Ishikawa (cell line): ENCODE measurements around the gene TEAD4.

Experiments used
- CEBPB ChIP-seq: IDR thresholded peaks from 2 replicates; pipeline ENCODE4 v1.6.1; 2012
- CREB1 ChIP-seq: IDR thresholded peaks from 2 replicates; pipeline ENCODE4 v1.6.1; 2012; ENCODE audit warnings: low read depth
- EGR1 ChIP-seq: IDR thresholded peaks from 2 replicates; pipeline ENCODE4 v1.6.1; 2012
- EP300 ChIP-seq: IDR thresholded peaks from 2 replicates; pipeline ENCODE4 v1.6.1; 2012; ENCODE audit warnings: borderline replicate concordance
- FOXM1 ChIP-seq: IDR thresholded peaks from 2 replicates; pipeline ENCODE4 v1.6.1; 2012; ENCODE audit warnings: low read depth, borderline replicate concordance
- NFIC ChIP-seq: IDR thresholded peaks from 2 replicates; pipeline ENCODE4 v1.6.1; 2012
- RAD21 ChIP-seq: IDR thresholded peaks from 2 replicates; pipeline ENCODE4 v1.6.1; 2012; ENCODE audit warnings: low read depth
- TAF1 ChIP-seq: IDR thresholded peaks from 2 replicates; pipeline ENCODE4 v1.6.1; 2012; ENCODE audit warnings: low read depth, mild to moderate bottlenecking
- TCF12 ChIP-seq: IDR thresholded peaks from 2 replicates; pipeline ENCODE4 v1.6.1; 2012; ENCODE audit warnings: low read depth
- TEAD4 ChIP-seq: IDR thresholded peaks from 2 replicates; pipeline ENCODE4 v1.6.1; 2012
- YY1 ChIP-seq: IDR thresholded peaks from 2 replicates; pipeline ENCODE4 v1.6.1; 2012; ENCODE audit warnings: low read depth
- ZBTB7A ChIP-seq: IDR thresholded peaks from 2 replicates; pipeline ENCODE4 v1.6.1; 2012; ENCODE audit warnings: low read depth
- TF ChIP-seq, protein P1 (sequence below): IDR thresholded peaks from 2 replicates; pipeline ENCODE4 v1.6.1; 2012; ENCODE audit warnings: low read depth, mild to moderate bottlenecking
- TF ChIP-seq, protein P2 (sequence below): IDR thresholded peaks from 2 replicates; pipeline ENCODE4 v1.6.1; 2012
- TF ChIP-seq, protein P3 (sequence below): IDR thresholded peaks from 2 replicates; pipeline ENCODE4 v1.6.1; 2012

The TEAD4 gene

DNA sequence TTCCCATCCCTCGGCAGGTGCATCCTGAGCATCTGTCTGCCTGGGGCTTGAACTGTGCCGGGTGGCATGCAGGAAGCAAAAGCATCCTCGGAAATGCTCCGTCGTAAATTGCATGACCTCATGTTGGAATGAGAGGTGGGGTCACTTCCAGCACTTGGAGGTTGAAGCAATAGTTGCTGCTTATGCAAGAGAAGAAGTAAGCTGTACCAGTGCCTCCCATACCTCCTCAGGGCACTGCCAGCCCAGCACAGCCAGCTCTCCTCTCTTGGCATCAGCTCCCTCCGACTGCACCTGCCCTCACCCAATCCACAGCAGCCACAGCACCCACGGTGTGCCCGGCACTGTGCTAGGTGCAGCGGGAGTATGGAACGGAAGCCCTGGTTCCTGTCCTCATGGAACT lies 11.5 kb downstream of the TEAD4 start:
- TF ChIP-seq ZBTB7A (no peak), CEBPB (no peak), CREB1 (no peak), EGR1 (no peak), TCF12 (no peak), TAF1 (no peak), RAD21 (no peak), NFIC (no peak)
- TF ChIP-seq, protein P1, sequence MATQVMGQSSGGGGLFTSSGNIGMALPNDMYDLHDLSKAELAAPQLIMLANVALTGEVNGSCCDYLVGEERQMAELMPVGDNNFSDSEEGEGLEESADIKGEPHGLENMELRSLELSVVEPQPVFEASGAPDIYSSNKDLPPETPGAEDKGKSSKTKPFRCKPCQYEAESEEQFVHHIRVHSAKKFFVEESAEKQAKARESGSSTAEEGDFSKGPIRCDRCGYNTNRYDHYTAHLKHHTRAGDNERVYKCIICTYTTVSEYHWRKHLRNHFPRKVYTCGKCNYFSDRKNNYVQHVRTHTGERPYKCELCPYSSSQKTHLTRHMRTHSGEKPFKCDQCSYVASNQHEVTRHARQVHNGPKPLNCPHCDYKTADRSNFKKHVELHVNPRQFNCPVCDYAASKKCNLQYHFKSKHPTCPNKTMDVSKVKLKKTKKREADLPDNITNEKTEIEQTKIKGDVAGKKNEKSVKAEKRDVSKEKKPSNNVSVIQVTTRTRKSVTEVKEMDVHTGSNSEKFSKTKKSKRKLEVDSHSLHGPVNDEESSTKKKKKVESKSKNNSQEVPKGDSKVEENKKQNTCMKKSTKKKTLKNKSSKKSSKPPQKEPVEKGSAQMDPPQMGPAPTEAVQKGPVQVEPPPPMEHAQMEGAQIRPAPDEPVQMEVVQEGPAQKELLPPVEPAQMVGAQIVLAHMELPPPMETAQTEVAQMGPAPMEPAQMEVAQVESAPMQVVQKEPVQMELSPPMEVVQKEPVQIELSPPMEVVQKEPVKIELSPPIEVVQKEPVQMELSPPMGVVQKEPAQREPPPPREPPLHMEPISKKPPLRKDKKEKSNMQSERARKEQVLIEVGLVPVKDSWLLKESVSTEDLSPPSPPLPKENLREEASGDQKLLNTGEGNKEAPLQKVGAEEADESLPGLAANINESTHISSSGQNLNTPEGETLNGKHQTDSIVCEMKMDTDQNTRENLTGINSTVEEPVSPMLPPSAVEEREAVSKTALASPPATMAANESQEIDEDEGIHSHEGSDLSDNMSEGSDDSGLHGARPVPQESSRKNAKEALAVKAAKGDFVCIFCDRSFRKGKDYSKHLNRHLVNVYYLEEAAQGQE, result no peak
- TF ChIP-seq, protein P2, sequence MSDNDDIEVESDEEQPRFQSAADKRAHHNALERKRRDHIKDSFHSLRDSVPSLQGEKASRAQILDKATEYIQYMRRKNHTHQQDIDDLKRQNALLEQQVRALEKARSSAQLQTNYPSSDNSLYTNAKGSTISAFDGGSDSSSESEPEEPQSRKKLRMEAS, result no peak
- TF ChIP-seq, protein P3, sequence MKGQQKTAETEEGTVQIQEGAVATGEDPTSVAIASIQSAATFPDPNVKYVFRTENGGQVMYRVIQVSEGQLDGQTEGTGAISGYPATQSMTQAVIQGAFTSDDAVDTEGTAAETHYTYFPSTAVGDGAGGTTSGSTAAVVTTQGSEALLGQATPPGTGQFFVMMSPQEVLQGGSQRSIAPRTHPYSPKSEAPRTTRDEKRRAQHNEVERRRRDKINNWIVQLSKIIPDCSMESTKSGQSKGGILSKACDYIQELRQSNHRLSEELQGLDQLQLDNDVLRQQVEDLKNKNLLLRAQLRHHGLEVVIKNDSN, result no peak

- TF ChIP-seq NFIC, result no peak
- TF ChIP-seq CEBPB, result no peak
- TF ChIP-seq, protein P2, result no peak
- no peak for TF ChIP-seq FOXM1
- no peak for TF ChIP-seq YY1
- TF ChIP-seq, protein P1, result no peak
- TF ChIP-seq TAF1, result no peak
- TF ChIP-seq TCF12, result no peak
- TF ChIP-seq, protein P3, result no peak
- no peak for TF ChIP-seq EP300
- TF ChIP-seq TEAD4, result no peak
- TF ChIP-seq CREB1, result no peak
- no peak for TF ChIP-seq EGR1
- no peak for TF ChIP-seq RAD21
- TF ChIP-seq ZBTB7A, result no peak
Observed at GRCh38 chr12:2973566-2973965, 14.4 kb downstream of the TEAD4 start.

DNA sequence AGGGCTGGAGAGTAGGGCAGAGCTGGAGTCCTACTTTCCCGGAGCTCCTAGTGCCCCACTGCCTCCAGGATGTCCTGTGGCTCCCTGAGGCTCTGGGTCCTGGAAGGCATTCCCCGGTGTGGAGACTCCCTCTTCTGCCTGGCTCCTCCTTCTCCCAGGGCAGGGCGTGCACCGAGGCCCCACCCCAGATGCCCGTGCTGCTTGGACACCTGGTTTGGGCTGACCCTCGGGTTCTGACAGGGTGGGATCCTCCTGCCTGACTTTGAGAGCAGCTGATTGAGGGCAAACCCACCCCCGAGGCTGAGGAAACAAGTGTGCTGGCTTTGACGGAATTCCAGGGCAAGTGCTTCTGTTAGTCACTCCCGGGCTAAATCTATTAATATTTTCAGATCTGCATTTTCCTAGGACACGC lies 15.4 kb downstream of the TEAD4 start:
- TF ChIP-seq TEAD4, result no peak
- no peak for TF ChIP-seq RAD21
- TF ChIP-seq CREB1, result no peak
- no peak for TF ChIP-seq EGR1
- TF ChIP-seq EP300, result no peak
- TF ChIP-seq, protein P2, result no peak
- TF ChIP-seq TAF1, result no peak
- no peak for TF ChIP-seq NFIC
- TF ChIP-seq, protein P1, result no peak
- no peak for TF ChIP-seq FOXM1
- no peak for TF ChIP-seq CEBPB
- TF ChIP-seq TCF12, result no peak
- TF ChIP-seq, protein P3, result no peak
- TF ChIP-seq YY1, result no peak
- no peak for TF ChIP-seq ZBTB7A

DNA sequence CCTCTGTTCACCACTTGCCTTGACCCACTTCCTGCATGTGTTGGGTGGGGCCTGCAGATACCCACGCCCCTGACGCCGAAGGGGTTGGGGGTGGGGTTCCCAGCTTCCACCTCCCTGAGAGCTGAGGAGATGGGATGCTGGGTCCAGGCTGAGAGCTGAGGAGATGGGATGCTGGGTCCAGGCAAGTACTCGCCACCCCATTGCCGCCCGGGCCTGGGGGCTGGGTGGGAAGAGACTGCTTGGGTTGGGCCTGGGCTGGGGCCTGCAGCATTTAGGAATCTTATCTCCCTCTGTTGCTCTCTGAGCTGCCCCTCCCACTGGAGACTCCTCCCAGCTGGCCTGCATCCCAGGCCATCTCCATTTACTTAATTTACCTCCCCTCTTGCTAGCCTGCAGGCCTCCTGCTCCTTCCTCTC lies 17.4 kb downstream of the TEAD4 start:
- TF ChIP-seq RAD21, result no peak
- no peak for TF ChIP-seq TAF1
- no peak for TF ChIP-seq NFIC
- no peak for TF ChIP-seq ZBTB7A
- TF ChIP-seq, protein P3, result no peak
- TF ChIP-seq EGR1, result no peak
- TF ChIP-seq, protein P2, result no peak
- TF ChIP-seq CEBPB, result no peak
- no peak for TF ChIP-seq TEAD4
- TF ChIP-seq CREB1, result no peak
- no peak for TF ChIP-seq YY1
- TF ChIP-seq, protein P1, result no peak
- TF ChIP-seq EP300, result no peak
- TF ChIP-seq TCF12, result no peak
